PC-9 (cell line): Measurements from ENCODE around the gene ZNHIT2. TPM values are rescaled to one million over a fixed set of nuclear protein-coding genes. Genes with fewer than 3 reads are reported as not detected.

Experiments
- BruUV-seq: library from RNA; stranded (reverse); fragments of 400-500 nt; replicated peaks from 2 replicates; lab custom pipeline; 2021; lab: Mats Ljungman, UMichigan
- CTCF ChIA-PET: fragments of 300-600 bp; sonication (Branson Sonifier 250); formaldehyde crosslinking; loops from one replicate; lab custom pipeline; 2022; ENCODE audit warnings: antibody characterized with exemption; lab: Charles Lee
- POLR2A ChIA-PET: fragments of 300-600 bp; sonication (Branson Sonifier 250); formaldehyde crosslinking; loops from one replicate; lab custom pipeline; 2022; ENCODE audit warnings: antibody characterized with exemption; ENCODE audit not compliant: unreplicated experiment; lab: Charles Lee
- DNase-seq, 2 experiments: peaks; one replicate each; pipeline versions ENCODE4 v3.0.0 to v3.0.0-alpha.2; 2015 to 2022; ENCODE audit warnings: mixed read lengths in 1 of 2
- H2AFZ ChIP-seq: fragments of 200-600 bp; sonication (generic); 2 replicates; pipeline ENCODE4 v1.8.1; 2017; ENCODE audit warnings: antibody characterized with exemption
- H3F3A ChIP-seq: fragments of 200-600 bp; sonication (generic); 2 replicates; pipeline ENCODE4 v1.8.1; 2017; ENCODE audit warnings: antibody characterized with exemption, mild to moderate bottlenecking, low read depth; ENCODE audit not compliant: insufficient read depth
- H3K27ac ChIP-seq: fragments of 200-600 bp; sonication (generic); 2 replicates; pipeline ENCODE4 v1.6.1; 2016; ENCODE audit warnings: mixed run types
- H3K27me3 ChIP-seq: fragments of 200-600 bp; sonication (generic); 2 replicates; pipeline ENCODE4 v1.6.1; 2016; ENCODE audit warnings: low read depth, mixed run types; ENCODE audit not compliant: insufficient read depth
- H3K36me3 ChIP-seq: fragments of 200-600 bp; sonication (generic); 2 replicates; pipeline ENCODE4 v1.6.1; 2016; ENCODE audit warnings: low read depth, mixed run types
- H3K4me1 ChIP-seq: fragments of 200-600 bp; sonication (generic); replicated peaks from 2 replicates; pipeline ENCODE4 v1.6.1; 2016; ENCODE audit warnings: mixed run types; ENCODE audit not compliant: insufficient read depth
- H3K4me2 ChIP-seq: fragments of 200-600 bp; sonication (generic); 2 replicates; pipeline ENCODE4 v1.6.1; 2017; ENCODE audit warnings: mixed run types
- H3K4me3 ChIP-seq: fragments of 200-600 bp; sonication (generic); 2 replicates; pipeline ENCODE4 v1.6.1; 2016; ENCODE audit warnings: mixed run types
- H3K79me2 ChIP-seq: fragments of 200-600 bp; sonication (generic); 2 replicates; pipeline ENCODE4 v1.6.1; 2017; ENCODE audit warnings: low read depth, mixed run types
- H3K9me2 ChIP-seq: fragments of 200-600 bp; sonication (generic); 2 replicates; pipeline ENCODE4 v1.8.1; 2017; ENCODE audit warnings: mild to moderate bottlenecking; ENCODE audit not compliant: insufficient read depth
- H3K9me3 ChIP-seq: fragments of 200-600 bp; sonication (generic); 2 replicates; pipeline ENCODE4 v1.8.1; 2016; ENCODE audit warnings: low read depth; ENCODE audit not compliant: insufficient read depth
- H4K20me1 ChIP-seq: fragments of 200-600 bp; sonication (generic); 2 replicates; pipeline ENCODE4 v1.8.1; 2017; ENCODE audit not compliant: insufficient read depth
- CTCF ChIP-seq: fragments of 200-600 bp; sonication (generic); conservative IDR thresholded peaks from 2 replicates; pipeline ENCODE4 v1.6.1; 2017; ENCODE audit warnings: mixed run types, antibody characterized with exemption, mild to moderate bottlenecking, moderate library complexity
- EZH2 ChIP-seq: fragments of 200-600 bp; sonication (generic); IDR thresholded peaks from 2 replicates; pipeline ENCODE4 v1.8.0; 2017; ENCODE audit warnings: antibody characterized with exemption, low read depth
- intact Hi-C: fragments of 100-400 bp; cut with micrococcal nuclease; formaldehyde crosslinking; loops from one replicate; pipeline ENCODE4 v1.10.0; 2022; ENCODE audit not compliant: unreplicated experiment
- total RNA-seq: library from RNA; stranded (reverse); gene quantifications from 2 replicates; pipeline ENCODE4 v1.2.3, GENCODE V29; 2021

ZNHIT2 gene
- total RNA-seq, 1 experiment from 2014 or later = 13.7 TPM

GRCh38 chr11:65084598-65085375 is 32.7 kb downstream of the ZNHIT2 start:
- POLR2A ChIA-PET = interaction anchor here (0.7 kb wide), 1 partner anchor 12 kb away, joined by 6 read pairs; no protein-coding TSS in a partner anchor
- TSS peak; percentile 66 for BruUV-seq

GRCh38 chr11:65083834-65084597 is 33.5 kb downstream of the ZNHIT2 start, which contains the start of the genes CDCA5 and ZFPL1:
Gene CDCA5, minus strand, starts transcription at chr11:65084040. Its CDS starts 62 bp downstream, at chr11:65083978.
Gene ZFPL1, plus strand, starts transcription at chr11:65084222. Its CDS starts 477 bp downstream, at chr11:65084699.
- ChIA-PET POLR2A (no interaction called here), CTCF (no interaction called here)
- intact Hi-C loops = loop anchor here (1.0 to 5.0 kb wide), 2 partner anchors 12 to 42 kb away; partner anchors contain the start of genes SAC3D1 and VPS51
- peaks cover 7% of the 10 kb centered on the region for H3F3A ChIP-seq
- H3K36me3 ChIP-seq = peaks cover 20% of the 10 kb centered on the region
- H3K27ac ChIP-seq = peak within 1 kb of the TSS; percentile 82
- no TSS peak for BruUV-seq
- peaks cover 17% of the 10 kb centered on the region for H3K4me1 ChIP-seq
- H2AFZ ChIP-seq = peak within 1 kb of the TSS; percentile 90
- peak within 1 kb of the TSS; percentile 82 for H3K4me3 ChIP-seq
- H3K27me3 ChIP-seq = no peaks in the 10 kb centered on the region
- H3K79me2 ChIP-seq = peaks cover 49% of the 10 kb centered on the region
- no peaks in the 10 kb centered on the region for H4K20me1 ChIP-seq
- TF ChIP-seq EZH2 (no peak), CTCF (no peak)
- H3K4me2 ChIP-seq = peak within 1 kb of the TSS; percentile 93
- DNase-seq = peak; percentile 89 to 97
- no peaks in the 10 kb centered on the region for H3K9me3 ChIP-seq
- H3K9me2 ChIP-seq = no peaks in the 10 kb centered on the region

More at GRCh38 chr11:65084598-65085375, 32.7 kb downstream of the ZNHIT2 start:
- peaks cover 13% of the 10 kb centered on the region for H3F3A ChIP-seq
- no peak for DNase-seq
- TF ChIP-seq CTCF (no peak), EZH2 (no peak)
- H4K20me1 ChIP-seq = no peaks in the 10 kb centered on the region
- H3K27ac ChIP-seq = peak overlapping the region; percentile 82
- H3K36me3 ChIP-seq = peaks cover 20% of the 10 kb centered on the region
- no peaks in the 10 kb centered on the region for H3K9me2 ChIP-seq
- peaks cover 49% of the 10 kb centered on the region for H3K79me2 ChIP-seq
- H3K27me3 ChIP-seq = no peaks in the 10 kb centered on the region
- H3K4me1 ChIP-seq = peaks cover 17% of the 10 kb centered on the region
- 0 out of 2 replicates have a peak overlapping the region, but pooled peaks have one; percentile 90 for H2AFZ ChIP-seq
- intact Hi-C loops = loop anchor here (1.0 to 5.0 kb wide), 2 partner anchors 12 to 42 kb away; partner anchors contain the start of genes SAC3D1 and VPS51
- H3K9me3 ChIP-seq = no peaks in the 10 kb centered on the region
- peak overlapping the region; percentile 82 for H3K4me3 ChIP-seq
- peak overlapping the region; percentile 93 for H3K4me2 ChIP-seq
- CTCF ChIA-PET = no interaction called here
